Nephron (organoid): ENCODE data around the gene TBXT.
A peak's percentile ranks its signal among the peaks of the same experiment; 100 is the strongest.

ENCODE experiments used
- H3K27ac Mint-ChIP-seq, 3 experiments: 2 replicates each; pipeline ENCODE4 v1.8.0; 2020; ENCODE audit warnings: mixed read lengths in 3 of 3, mild to moderate bottlenecking in 2 of 3, moderate library complexity in 1 of 3
- H3K27me3 Mint-ChIP-seq: 2 replicates; pipeline ENCODE4 v1.8.0; 2021; ENCODE audit warnings: low read depth, mild to moderate bottlenecking, moderate library complexity, mixed read lengths
- H3K36me3 Mint-ChIP-seq: 2 replicates; pipeline ENCODE4 v1.8.0; 2020; ENCODE audit warnings: low read depth, mixed read lengths
- H3K4me1 Mint-ChIP-seq: 2 replicates; pipeline ENCODE4 v1.8.0; 2020; ENCODE audit warnings: mixed read lengths
- H3K4me3 Mint-ChIP-seq, 3 experiments: 2 replicates each; pipeline ENCODE4 v1.8.0; 2020; ENCODE audit warnings: mild to moderate bottlenecking in 3 of 3, mixed read lengths in 3 of 3, moderate library complexity in 2 of 3
- H3K9me3 Mint-ChIP-seq: 2 replicates; pipeline ENCODE4 v1.8.0; 2020; ENCODE audit warnings: mixed read lengths
- CTCF ChIP-seq, 3 experiments: fragments of 200-600 bp; sonication (generic); IDR thresholded peaks; one replicate each; pipeline ENCODE4 v1.5.0; 2021; ENCODE audit warnings: antibody characterized with exemption in 3 of 3; ENCODE audit not compliant: unreplicated experiment in 3 of 3

The TBXT gene

GRCh38 chr6:166167801-166168615 is at the start of gene TBXT:
Gene TBXT (minus strand): TSS chr6:166167851. CDS start chr6:166167591, 260 bp downstream.
- no peaks in the 10 kb centered on the region for H3K36me3 Mint-ChIP-seq
- no peaks in the 10 kb centered on the region for H3K9me3 Mint-ChIP-seq
- H3K27ac Mint-ChIP-seq, result no peak within 1 kb of the TSS
- no peak for TF ChIP-seq CTCF (IDR thresholded peaks at IDR 0.05; ENCODE audit: unreplicated experiment in 3 of 3)
- H3K4me3 Mint-ChIP-seq, result peak within 1 kb of the TSS; percentile 77 to 90 (median 86)
- peaks cover 38% of the 10 kb centered on the region for H3K27me3 Mint-ChIP-seq
- H3K4me1 Mint-ChIP-seq, result peaks cover 19% of the 10 kb centered on the region

- H3K9me3 Mint-ChIP-seq, result peaks cover 13% of the 10 kb centered on the region
- H3K4me1 Mint-ChIP-seq, result peaks cover 10% of the 10 kb centered on the region
- no peak overlapping the region for H3K4me3 Mint-ChIP-seq
- TF ChIP-seq CTCF (IDR thresholded peaks at IDR 0.05; ENCODE audit: unreplicated experiment in 3 of 3), result no peak
- H3K27me3 Mint-ChIP-seq, result peaks cover 17% of the 10 kb centered on the region
- H3K36me3 Mint-ChIP-seq, result peaks cover 4% of the 10 kb centered on the region
- H3K27ac Mint-ChIP-seq, result no peak overlapping the region
These were observed 39.6 kb upstream of the TBXT start for GRCh38 chr6:166207284-166207561.

GRCh38 chr6:166206510-166207283 is 39.0 kb upstream of the TBXT start:
- Mint-ChIP-seq H3K4me3 (no peak overlapping the region), H3K9me3 (peaks cover 10% of the 10 kb centered on the region), H3K4me1 (peaks cover 10% of the 10 kb centered on the region), H3K27me3 (peaks cover 22% of the 10 kb centered on the region), H3K27ac (no peak overlapping the region), H3K36me3 (peaks cover 4% of the 10 kb centered on the region)
- TF ChIP-seq CTCF (IDR thresholded peaks at IDR 0.05; ENCODE audit: unreplicated experiment in 3 of 3), result no peak

- peaks cover 4% of the 10 kb centered on the region for H3K9me3 Mint-ChIP-seq
- no peak for TF ChIP-seq CTCF (IDR thresholded peaks at IDR 0.05; ENCODE audit: unreplicated experiment in 3 of 3)
- peaks cover 1% of the 10 kb centered on the region for H3K36me3 Mint-ChIP-seq
- H3K27me3 Mint-ChIP-seq, result peaks cover 27% of the 10 kb centered on the region
- H3K4me1 Mint-ChIP-seq, result peaks cover 10% of the 10 kb centered on the region
- no peak overlapping the region for H3K4me3 Mint-ChIP-seq
- no peak overlapping the region for H3K27ac Mint-ChIP-seq
These were observed 38.4 kb upstream of the TBXT start for GRCh38 chr6:166206066-166206465.

- Mint-ChIP-seq H3K36me3 (no peaks in the 10 kb centered on the region), H3K4me1 (peaks cover 10% of the 10 kb centered on the region), H3K9me3 (peaks cover 2% of the 10 kb centered on the region), H3K27ac (no peak overlapping the region), H3K4me3 (no peak overlapping the region), H3K27me3 (peaks cover 27% of the 10 kb centered on the region)
- TF ChIP-seq CTCF (IDR thresholded peaks at IDR 0.05; ENCODE audit: unreplicated experiment in 3 of 3), result no peak
These were observed 37.4 kb upstream of the TBXT start for GRCh38 chr6:166204852-166205650.
